ENCODE results near the gene RAD54L.
A peak's percentile ranks its signal among the peaks of the same experiment; 100 is the strongest.
"Not testable (repeated sequence)": the region's sequence is repeated elsewhere in the genome, so short reads cannot be mapped to it uniquely, and the experiment has no call there.

Gene RAD54L

GRCh38 chr1:46236882-46237281, 10.7 kb upstream of the RAD54L start:
- FAIRE-seq (no peak), DNase-seq (ENCODE audit: extremely low spot score, insufficient read length, low read depth) (no peak)

GRCh38 chr1:46238865-46239264, 8.7 kb upstream of the RAD54L start:
- not testable (repeated sequence) for FAIRE-seq; DNase-seq (ENCODE audit: extremely low spot score, insufficient read length, low read depth)

- DNase-seq (ENCODE audit: extremely low spot score, insufficient read length, low read depth); FAIRE-seq: not testable (repeated sequence)
Observed at GRCh38 chr1:46241733-46242132, 5.8 kb upstream of the RAD54L start.

- FAIRE-seq (no peak), DNase-seq (ENCODE audit: extremely low spot score, insufficient read length, low read depth) (no peak)
Observed at GRCh38 chr1:46242918-46243317, 4.6 kb upstream of the RAD54L start.

GRCh38 chr1:46243831-46244230, 3.7 kb upstream of the RAD54L start:
- not testable (repeated sequence) for FAIRE-seq; DNase-seq (ENCODE audit: extremely low spot score, insufficient read length, low read depth)

- DNase-seq (ENCODE audit: extremely low spot score, insufficient read length, low read depth): no peak
- FAIRE-seq: no peak
Observed at GRCh38 chr1:46244656-46245371, 2.7 kb upstream of the RAD54L start.

GRCh38 chr1:46246136-46246535, 1.4 kb upstream of the RAD54L start:
- not testable (repeated sequence) for FAIRE-seq; DNase-seq (ENCODE audit: extremely low spot score, insufficient read length, low read depth)

- DNase-seq (ENCODE audit: extremely low spot score, insufficient read length, low read depth): peak; percentile 97
- FAIRE-seq: no peak
Observed at GRCh38 chr1:46246548-46247435, 771 bp upstream of the RAD54L start.

GRCh38 chr1:46248122-46248920, 758 bp downstream of the RAD54L start:
- peak; percentile 33 for FAIRE-seq
- DNase-seq (ENCODE audit: extremely low spot score, insufficient read length, low read depth): no peak

- FAIRE-seq: no peak
- DNase-seq (ENCODE audit: extremely low spot score, insufficient read length, low read depth): no peak
Observed at GRCh38 chr1:46254668-46255067, 7.1 kb downstream of the RAD54L start.

- DNase-seq (ENCODE audit: extremely low spot score, insufficient read length, low read depth): no peak
- no peak for FAIRE-seq
Observed at GRCh38 chr1:46256523-46256922, 9.0 kb downstream of the RAD54L start.

- FAIRE-seq (no peak), DNase-seq (ENCODE audit: extremely low spot score, insufficient read length, low read depth) (no peak)
Observed at GRCh38 chr1:46262508-46262907, 14.9 kb downstream of the RAD54L start.

GRCh38 chr1:46263146-46263545, 15.6 kb downstream of the RAD54L start:
- DNase-seq (ENCODE audit: extremely low spot score, insufficient read length, low read depth): no peak
- FAIRE-seq: no peak

- FAIRE-seq (no peak), DNase-seq (ENCODE audit: extremely low spot score, insufficient read length, low read depth) (no peak)
Observed at GRCh38 chr1:46268578-46268977, 21.0 kb downstream of the RAD54L start.

- FAIRE-seq (no peak), DNase-seq (ENCODE audit: extremely low spot score, insufficient read length, low read depth) (no peak)
Observed at GRCh38 chr1:46274225-46275029, 26.9 kb downstream of the RAD54L start.

- DNase-seq (ENCODE audit: extremely low spot score, insufficient read length, low read depth) (no peak), FAIRE-seq (no peak)
Observed at GRCh38 chr1:46275030-46275337, 27.4 kb downstream of the RAD54L start.

- DNase-seq (ENCODE audit: extremely low spot score, insufficient read length, low read depth): no peak
- no peak for FAIRE-seq
Observed at GRCh38 chr1:46277658-46278373, 30.3 kb downstream of the RAD54L start.

- DNase-seq (ENCODE audit: extremely low spot score, insufficient read length, low read depth) (no peak), FAIRE-seq (no peak)
Observed at GRCh38 chr1:46278807-46279206, 31.2 kb downstream of the RAD54L start.

GRCh38 chr1:46280092-46280491, 32.5 kb downstream of the RAD54L start:
- FAIRE-seq: no peak

More at GRCh38 chr1:46280092-46280491, 32.5 kb downstream of the RAD54L start:
- DNase-seq (ENCODE audit: extremely low spot score, insufficient read length, low read depth): no peak
